Mammary epithelial cell (primary cell): ENCODE measurements around the gene LGALS9.

Experiments
- EZH2 ChIP-seq: IDR thresholded peaks from 2 replicates; pipeline ENCODE4 v1.6.1; 2012; ENCODE audit warnings: low read length, inconsistent platforms, borderline replicate concordance
- TF ChIP-seq, protein P1 (sequence below), 2 donors: IDR thresholded peaks in 1 of 2; conservative IDR thresholded peaks in 1 of 2; 2 replicates each; pipeline ENCODE4 v1.5.1; 2011 to 2012; ENCODE audit warnings: inconsistent platforms in 2 of 2, low read length in 2 of 2, mild to moderate bottlenecking in 2 of 2, control low read depth in 1 of 2, low read depth in 1 of 2; ENCODE audit not compliant: insufficient read depth in 1 of 2; ENCODE audit errors: extremely low read depth in 1 of 2

DNA sequence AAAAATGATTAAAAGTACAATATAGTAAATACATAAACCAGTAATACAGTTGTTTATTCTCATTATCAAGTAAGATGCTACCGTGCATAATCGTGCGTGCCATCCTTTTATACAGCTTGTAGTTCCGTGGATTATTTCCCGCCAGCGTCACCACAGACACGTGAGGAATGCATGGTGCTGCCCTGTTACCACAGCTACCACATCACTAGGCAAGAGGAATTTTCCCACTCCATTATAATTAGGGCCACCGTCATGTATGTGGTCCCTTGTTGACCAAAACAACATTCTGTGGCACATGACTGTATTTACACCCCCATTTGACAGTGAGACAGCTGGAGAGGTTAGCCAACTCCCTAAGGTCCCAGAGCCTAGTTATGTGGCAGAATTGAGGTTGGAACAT lies 30.5 kb upstream of the LGALS9 start:
- TF ChIP-seq, protein P1, sequence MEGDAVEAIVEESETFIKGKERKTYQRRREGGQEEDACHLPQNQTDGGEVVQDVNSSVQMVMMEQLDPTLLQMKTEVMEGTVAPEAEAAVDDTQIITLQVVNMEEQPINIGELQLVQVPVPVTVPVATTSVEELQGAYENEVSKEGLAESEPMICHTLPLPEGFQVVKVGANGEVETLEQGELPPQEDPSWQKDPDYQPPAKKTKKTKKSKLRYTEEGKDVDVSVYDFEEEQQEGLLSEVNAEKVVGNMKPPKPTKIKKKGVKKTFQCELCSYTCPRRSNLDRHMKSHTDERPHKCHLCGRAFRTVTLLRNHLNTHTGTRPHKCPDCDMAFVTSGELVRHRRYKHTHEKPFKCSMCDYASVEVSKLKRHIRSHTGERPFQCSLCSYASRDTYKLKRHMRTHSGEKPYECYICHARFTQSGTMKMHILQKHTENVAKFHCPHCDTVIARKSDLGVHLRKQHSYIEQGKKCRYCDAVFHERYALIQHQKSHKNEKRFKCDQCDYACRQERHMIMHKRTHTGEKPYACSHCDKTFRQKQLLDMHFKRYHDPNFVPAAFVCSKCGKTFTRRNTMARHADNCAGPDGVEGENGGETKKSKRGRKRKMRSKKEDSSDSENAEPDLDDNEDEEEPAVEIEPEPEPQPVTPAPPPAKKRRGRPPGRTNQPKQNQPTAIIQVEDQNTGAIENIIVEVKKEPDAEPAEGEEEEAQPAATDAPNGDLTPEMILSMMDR (conservative IDR thresholded peaks at IDR 0.05 in 1 of 2, IDR thresholded peaks at IDR 0.05 in 1 of 2; ENCODE audit: extremely low read depth in 1 of 2, insufficient read depth in 1 of 2, low read depth in 1 of 2, low read length in 2 of 2) = no peak
- TF ChIP-seq EZH2 = no peak
